ENCODE results near the gene TPCN1.

Gene TPCN1

GRCh38 chr12:113242560-113242959, 21.3 kb downstream of the TPCN1 start:
- DNase-seq = no peak

- DNase-seq = peak; percentile 54
Observed at GRCh38 chr12:113244047-113244460, 22.8 kb downstream of the TPCN1 start.

GRCh38 chr12:113244478-113244958, 23.3 kb downstream of the TPCN1 start:
- no peak for DNase-seq

- peak; percentile 99 for DNase-seq
Observed at GRCh38 chr12:113245695-113246477, 24.6 kb downstream of the TPCN1 start.

- peak; percentile 92 for DNase-seq
Observed at GRCh38 chr12:113246478-113247122, 25.3 kb downstream of the TPCN1 start.

GRCh38 chr12:113247123-113248050, 26.1 kb downstream of the TPCN1 start:
- DNase-seq = peak; percentile 92

- DNase-seq = no peak
Observed at GRCh38 chr12:113248051-113248825, 27.0 kb downstream of the TPCN1 start.

GRCh38 chr12:113248842-113249435, 27.7 kb downstream of the TPCN1 start:
- DNase-seq = no peak

GRCh38 chr12:113249546-113249945, 28.3 kb downstream of the TPCN1 start:
- DNase-seq = no peak

- DNase-seq = no peak
Observed at GRCh38 chr12:113250045-113250444, 28.8 kb downstream of the TPCN1 start.

- DNase-seq = peak; percentile 93
Observed at GRCh38 chr12:113251404-113252070, 30.3 kb downstream of the TPCN1 start.

- DNase-seq = no peak
Observed at GRCh38 chr12:113252494-113252893, 31.2 kb downstream of the TPCN1 start.

- DNase-seq = no peak
Observed at GRCh38 chr12:113253532-113254285, 32.4 kb downstream of the TPCN1 start.

GRCh38 chr12:113254298-113254697, 33.0 kb downstream of the TPCN1 start:
- no peak for DNase-seq

- DNase-seq = no peak
Observed at GRCh38 chr12:113257564-113257963, 36.3 kb downstream of the TPCN1 start.

GRCh38 chr12:113260127-113260526, 38.9 kb downstream of the TPCN1 start:
- DNase-seq = peak; percentile 37

GRCh38 chr12:113260636-113261300, 39.5 kb downstream of the TPCN1 start:
- peak; percentile 42 for DNase-seq

- DNase-seq = no peak
Observed at GRCh38 chr12:113261847-113262470, 40.7 kb downstream of the TPCN1 start.

GRCh38 chr12:113262710-113263109, 41.4 kb downstream of the TPCN1 start:
- DNase-seq = no peak

Measured in islet precursor cell (in vitro differentiated cells).